ENCODE data around the gene DDX3X. TPM values are rescaled to one million over a fixed set of nuclear protein-coding genes. Genes with fewer than 3 reads are reported as not detected.
A peak's percentile ranks its signal among the peaks of the same experiment; 100 is the strongest.

Gene DDX3X
- total and polyA plus RNA-seq, 2 of the 13 experiments (the other 11 are each of a cell fraction or from before 2014, with no cell fraction given): 53.5 to 239 TPM

DNA sequence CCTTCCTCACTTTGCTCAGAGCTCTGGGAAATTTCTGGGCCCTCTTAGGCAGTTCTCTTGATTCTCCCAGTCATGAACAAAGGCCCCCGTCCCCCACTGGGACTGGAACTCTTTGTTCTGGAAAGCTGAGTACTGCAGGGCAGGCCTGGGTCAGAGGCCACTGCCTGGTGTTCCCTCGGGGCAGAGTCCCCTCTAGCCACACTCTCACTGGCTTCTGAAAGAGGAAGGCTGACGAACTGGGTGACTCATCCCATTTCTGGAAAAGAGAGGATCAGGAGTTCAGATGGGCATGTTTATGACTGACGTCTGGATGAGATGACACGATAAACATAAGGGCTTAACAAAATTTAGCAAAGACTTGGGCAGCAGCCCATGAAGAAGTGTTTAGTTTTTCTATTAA lies 47.7 kb downstream of the DDX3X start (continued):
- TF ChIP-seq, protein P1, sequence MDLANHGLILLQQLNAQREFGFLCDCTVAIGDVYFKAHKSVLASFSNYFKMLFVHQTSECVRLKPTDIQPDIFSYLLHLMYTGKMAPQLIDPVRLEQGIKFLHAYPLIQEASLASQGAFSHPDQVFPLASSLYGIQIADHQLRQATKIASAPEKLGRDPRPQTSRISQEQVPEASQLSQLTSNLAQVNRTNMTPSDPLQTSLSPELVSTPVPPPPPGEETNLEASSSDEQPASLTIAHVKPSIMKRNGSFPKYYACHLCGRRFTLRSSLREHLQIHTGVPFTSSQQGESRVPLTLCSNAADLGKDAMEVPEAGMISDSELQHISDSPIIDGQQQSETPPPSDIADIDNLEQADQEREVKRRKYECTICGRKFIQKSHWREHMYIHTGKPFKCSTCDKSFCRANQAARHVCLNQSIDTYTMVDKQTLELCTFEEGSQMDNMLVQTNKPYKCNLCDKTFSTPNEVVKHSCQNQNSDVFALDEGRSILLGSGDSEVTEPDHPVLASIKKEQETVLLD (CRISPR knock-in tag; IDR thresholded peaks at IDR 0.05; ENCODE audit: low read depth): no peak
- no peak for TF ChIP-seq IKZF4 (CRISPR knock-in tag; IDR thresholded peaks at IDR 0.05; ENCODE audit: borderline replicate concordance, low read depth, not compliant biosample characterization)
- TF ChIP-seq, protein P2, sequence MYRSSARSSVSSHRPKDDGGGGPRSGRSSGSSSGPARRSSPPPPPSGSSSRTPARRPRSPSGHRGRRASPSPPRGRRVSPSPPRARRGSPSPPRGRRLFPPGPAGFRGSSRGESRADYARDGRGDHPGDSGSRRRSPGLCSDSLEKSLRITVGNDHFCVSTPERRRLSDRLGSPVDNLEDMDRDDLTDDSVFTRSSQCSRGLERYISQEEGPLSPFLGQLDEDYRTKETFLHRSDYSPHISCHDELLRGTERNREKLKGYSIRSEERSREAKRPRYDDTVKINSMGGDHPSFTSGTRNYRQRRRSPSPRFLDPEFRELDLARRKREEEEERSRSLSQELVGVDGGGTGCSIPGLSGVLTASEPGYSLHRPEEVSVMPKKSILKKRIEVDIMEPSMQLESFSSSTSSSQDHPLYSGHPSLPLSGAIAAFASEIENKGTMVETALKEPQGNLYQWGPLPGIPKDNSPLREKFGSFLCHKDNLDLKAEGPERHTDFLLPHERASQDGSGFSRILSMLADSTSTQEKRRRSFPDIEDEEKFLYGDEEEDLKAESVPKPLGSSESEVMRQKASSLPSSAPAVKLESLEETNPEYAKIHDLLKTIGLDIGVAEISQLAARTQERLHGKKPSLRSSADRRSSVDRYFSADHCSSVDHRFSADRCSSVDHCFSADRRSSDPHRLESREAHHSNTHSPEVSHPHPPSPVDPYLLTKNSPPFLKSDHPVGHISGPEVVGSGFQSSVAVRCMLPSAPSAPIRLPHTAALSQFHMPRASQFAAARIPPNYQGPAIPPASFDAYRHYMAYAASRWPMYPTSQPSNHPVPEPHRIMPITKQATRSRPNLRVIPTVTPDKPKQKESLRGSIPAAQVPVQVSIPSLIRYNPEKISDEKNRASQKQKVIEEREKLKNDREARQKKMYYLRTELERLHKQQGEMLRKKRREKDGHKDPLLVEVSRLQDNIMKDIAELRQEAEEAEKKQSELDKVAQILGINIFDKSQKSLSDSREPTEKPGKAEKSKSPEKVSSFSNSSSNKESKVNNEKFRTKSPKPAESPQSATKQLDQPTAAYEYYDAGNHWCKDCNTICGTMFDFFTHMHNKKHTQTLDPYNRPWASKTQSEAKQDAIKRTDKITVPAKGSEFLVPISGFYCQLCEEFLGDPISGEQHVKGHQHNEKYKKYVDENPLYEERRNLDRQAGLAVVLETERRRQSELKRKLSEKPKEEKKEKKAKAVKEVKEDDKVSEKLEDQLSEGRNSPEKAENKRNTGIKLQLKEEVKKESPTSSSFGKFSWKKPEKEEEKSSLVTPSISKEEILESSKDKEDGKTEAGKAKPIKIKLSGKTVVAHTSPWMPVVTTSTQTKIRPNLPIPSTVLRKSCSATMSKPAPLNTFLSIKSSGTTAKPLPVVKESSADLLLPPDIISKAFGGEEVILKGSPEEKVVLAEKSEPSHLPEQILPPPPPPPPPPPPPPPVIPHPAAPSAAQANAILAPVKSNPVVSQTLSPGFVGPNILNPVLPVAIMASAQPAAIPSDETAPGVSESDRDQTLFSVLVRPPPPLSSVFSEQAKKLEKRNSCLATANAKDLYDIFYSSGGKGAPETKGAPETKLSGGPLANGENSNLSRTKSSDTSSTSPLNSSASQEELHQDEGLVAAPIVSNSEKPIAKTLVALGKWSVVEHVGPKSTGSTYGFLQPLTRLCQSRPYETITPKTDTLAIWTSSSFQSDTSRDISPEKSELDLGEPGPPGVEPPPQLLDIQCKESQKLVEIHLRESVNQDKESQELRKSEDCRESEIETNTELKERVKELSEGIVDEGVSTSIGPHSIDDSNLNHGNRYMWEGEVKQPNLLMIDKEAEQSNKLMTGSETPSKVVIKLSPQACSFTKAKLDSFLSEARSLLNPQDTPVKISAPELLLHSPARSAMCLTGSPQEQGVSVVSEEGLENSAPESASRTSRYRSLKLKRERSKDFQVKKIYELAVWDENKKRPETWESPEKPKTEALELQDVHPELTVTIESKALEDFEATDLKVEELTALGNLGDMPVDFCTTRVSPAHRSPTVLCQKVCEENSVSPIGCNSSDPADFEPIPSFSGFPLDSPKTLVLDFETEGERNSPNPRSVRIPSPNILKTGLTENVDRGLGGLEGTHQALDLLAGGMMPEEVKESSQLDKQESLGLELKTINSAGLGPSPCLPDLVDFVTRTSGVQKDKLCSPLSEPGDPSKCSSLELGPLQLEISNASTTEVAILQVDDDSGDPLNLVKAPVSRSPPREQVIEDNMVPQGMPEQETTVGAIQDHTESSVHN (CRISPR knock-in tag; IDR thresholded peaks at IDR 0.05): no peak
- TF ChIP-seq KMT2A (CRISPR knock-in tag; IDR thresholded peaks at IDR 0.05): no peak
- TF ChIP-seq ZNF331 (CRISPR knock-in tag; IDR thresholded peaks at IDR 0.05): 0 out of 2 replicates have a peak, but pooled peaks have one; percentile 40
- no peak for TF ChIP-seq ZNF446 (CRISPR knock-in tag; IDR thresholded peaks at IDR 0.05)
- no peak for TF ChIP-seq MZF1 (CRISPR knock-in tag; IDR thresholded peaks at IDR 0.05; ENCODE audit: borderline replicate concordance)
- TF ChIP-seq MEF2D (CRISPR knock-in tag; IDR thresholded peaks at IDR 0.05): no peak
- TF ChIP-seq TCF12 (IDR thresholded peaks at IDR 0.05): no peak
- no peak for TF ChIP-seq TCF12 (CRISPR knock-in tag; IDR thresholded peaks at IDR 0.05)
- TF ChIP-seq, protein P3, sequence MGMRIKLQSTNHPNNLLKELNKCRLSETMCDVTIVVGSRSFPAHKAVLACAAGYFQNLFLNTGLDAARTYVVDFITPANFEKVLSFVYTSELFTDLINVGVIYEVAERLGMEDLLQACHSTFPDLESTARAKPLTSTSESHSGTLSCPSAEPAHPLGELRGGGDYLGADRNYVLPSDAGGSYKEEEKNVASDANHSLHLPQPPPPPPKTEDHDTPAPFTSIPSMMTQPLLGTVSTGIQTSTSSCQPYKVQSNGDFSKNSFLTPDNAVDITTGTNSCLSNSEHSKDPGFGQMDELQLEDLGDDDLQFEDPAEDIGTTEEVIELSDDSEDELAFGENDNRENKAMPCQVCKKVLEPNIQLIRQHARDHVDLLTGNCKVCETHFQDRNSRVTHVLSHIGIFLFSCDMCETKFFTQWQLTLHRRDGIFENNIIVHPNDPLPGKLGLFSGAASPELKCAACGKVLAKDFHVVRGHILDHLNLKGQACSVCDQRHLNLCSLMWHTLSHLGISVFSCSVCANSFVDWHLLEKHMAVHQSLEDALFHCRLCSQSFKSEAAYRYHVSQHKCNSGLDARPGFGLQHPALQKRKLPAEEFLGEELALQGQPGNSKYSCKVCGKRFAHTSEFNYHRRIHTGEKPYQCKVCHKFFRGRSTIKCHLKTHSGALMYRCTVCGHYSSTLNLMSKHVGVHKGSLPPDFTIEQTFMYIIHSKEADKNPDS (CRISPR knock-in tag; IDR thresholded peaks at IDR 0.05): 0 out of 2 replicates have a peak, but pooled peaks have one; percentile 34
- TF ChIP-seq, protein P4, sequence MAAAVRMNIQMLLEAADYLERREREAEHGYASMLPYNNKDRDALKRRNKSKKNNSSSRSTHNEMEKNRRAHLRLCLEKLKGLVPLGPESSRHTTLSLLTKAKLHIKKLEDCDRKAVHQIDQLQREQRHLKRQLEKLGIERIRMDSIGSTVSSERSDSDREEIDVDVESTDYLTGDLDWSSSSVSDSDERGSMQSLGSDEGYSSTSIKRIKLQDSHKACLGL (CRISPR knock-in tag; IDR thresholded peaks at IDR 0.05): no peak
- peak; percentile 62 for TF ChIP-seq SAP130 (CRISPR knock-in tag; IDR thresholded peaks at IDR 0.05; ENCODE audit: low read depth)
- TF ChIP-seq, protein P5, sequence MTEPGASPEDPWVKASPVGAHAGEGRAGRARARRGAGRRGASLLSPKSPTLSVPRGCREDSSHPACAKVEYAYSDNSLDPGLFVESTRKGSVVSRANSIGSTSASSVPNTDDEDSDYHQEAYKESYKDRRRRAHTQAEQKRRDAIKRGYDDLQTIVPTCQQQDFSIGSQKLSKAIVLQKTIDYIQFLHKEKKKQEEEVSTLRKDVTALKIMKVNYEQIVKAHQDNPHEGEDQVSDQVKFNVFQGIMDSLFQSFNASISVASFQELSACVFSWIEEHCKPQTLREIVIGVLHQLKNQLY (CRISPR knock-in tag; IDR thresholded peaks at IDR 0.05): no peak
- TF ChIP-seq, protein P6, sequence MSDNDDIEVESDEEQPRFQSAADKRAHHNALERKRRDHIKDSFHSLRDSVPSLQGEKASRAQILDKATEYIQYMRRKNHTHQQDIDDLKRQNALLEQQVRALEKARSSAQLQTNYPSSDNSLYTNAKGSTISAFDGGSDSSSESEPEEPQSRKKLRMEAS (IDR thresholded peaks at IDR 0.05): peak; percentile 39; the same call in 1 of the 2 replicates
- TF ChIP-seq ZNF550 (CRISPR knock-in tag; IDR thresholded peaks at IDR 0.05; ENCODE audit: borderline replicate concordance): no peak
- no peak for TF ChIP-seq CCDC6 (CRISPR knock-in tag; IDR thresholded peaks at IDR 0.05)

All from HepG2 (cell line).